Adrenal gland (tissue), 12 donors: ENCODE results near the gene SLC19A1. TPM values are rescaled to one million over a fixed set of nuclear protein-coding genes. Genes with fewer than 3 reads are reported as not detected.

Experiments
- DNase-seq, 7 donors: peaks; one replicate each; pipeline ENCODE4 v3.0.0-alpha.2; 2019 to 2020
- H3K27ac ChIP-seq, 5 donors: fragments of 200-600 bp; sonication (generic) in 4 of 5; 1 replicate in 3 of 5; 2 replicates in 2 of 5; pipeline versions ENCODE4 v1.5.1 to v1.8.0; 2016 to 2020; ENCODE audit warnings: mild to moderate bottlenecking in 1 of 5
- H3K27me3 ChIP-seq: fragments of 200-600 bp; 2 replicates; pipeline ENCODE4 v1.8.0; 2021
- H3K36me3 ChIP-seq, 2 donors: fragments of 200-600 bp; replicated peaks in 1 of 2; 1 replicate in 1 of 2; 2 replicates in 1 of 2; pipeline versions ENCODE4 v1.5.1 to v1.8.0; 2018 to 2022
- H3K4me1 ChIP-seq, 2 donors: fragments of 200-600 bp; replicated peaks in 1 of 2; 1 replicate in 1 of 2; 2 replicates in 1 of 2; pipeline versions ENCODE4 v1.5.1 to v1.8.0; 2018 to 2021
- H3K4me3 ChIP-seq, 4 donors: fragments of 200-600 bp; sonication (generic) in 3 of 4; one replicate each; pipeline ENCODE4 v1.5.1; 2016 to 2018
- H3K9me3 ChIP-seq, 3 donors: fragments of 200-600 bp; sonication (generic) in 1 of 3; replicated peaks in 1 of 3; 1 replicate in 2 of 3; 2 replicates in 1 of 3; pipeline versions ENCODE4 v1.5.1 to v1.8.0; 2016 to 2021
- POLR2A ChIP-seq, 2 donors: fragments of 450-650 bp; IDR thresholded peaks; one replicate each; pipeline ENCODE4 v1.6.1; 2017; ENCODE audit warnings: antibody characterized with exemption in 2 of 2, mild to moderate bottlenecking in 2 of 2, moderate library complexity in 1 of 2
- WGBS, 4 donors: extraction: QIAGEN DNeasy Blood & Tissue Kit in 2 of 4; methylation state at CpG; one replicate each; pipeline versions ENCODE4 v1.1.5 to v1.1.7; 2013 to 2017; 5-methylcytosine and 5-hydroxymethylcytosine counted together
- intact Hi-C, 2 donors: fragments of 100-400 bp; cut with DNase I; formaldehyde crosslinking; loops; one replicate each; pipeline versions ENCODE4 v1.14.1 to v1.15.0; 2022 to 2023
- polyA plus RNA-seq, 3 donors: library from polyadenylated mRNA; stranded (reverse); fragments of 200-250 nt in 2 of 3; fragments of 350-450 nt in 1 of 3; fragmentation: Illumina TruSeq in 1 of 3; extraction: RNeasy Lipid Tissue Mini Kit (QIAGEN cat#74804) in 1 of 3; gene quantifications; one replicate each; pipeline ENCODE4 v1.2.3, GENCODE V29; 2013 to 2014
- total RNA-seq, 9 donors: library from RNA; depleted of rRNA in 4 of 9; stranded (reverse); fragments of >200 nt in 4 of 9; fragments of 120-200 nt in 1 of 9; fragmentation: NEBNext Ultra II Directional in 1 of 9; extraction: Animal tissue kit (Norgen Biotek cat#: 25700) in 1 of 9; gene quantifications; one replicate each; pipeline versions ENCODE4 v1.1.0 to v1.2.4, GENCODE V29; 2013 to 2023
- TF ChIP-seq, protein P1 (sequence below), 6 experiments: fragments of 450-650 bp in 4 of 6; fragments of 200-600 bp in 2 of 6; sonication (generic) in 1 of 6; IDR thresholded peaks; 1 replicate in 5 of 6; 2 replicates in 1 of 6; pipeline versions ENCODE4 v1.5.1 to v1.8.0; 2016 to 2021; ENCODE audit warnings: antibody characterized with exemption in 6 of 6, mild to moderate bottlenecking in 2 of 6, moderate library complexity in 1 of 6
- donor health status: healthy with polysubstance abuse.
- donor health status: Bipolar disorder and iron deficiency.
- donor health status: DM: yes; HTN: yes; CAD: no.
- donor health status: DM: no; HTN: no; CAD: no.
- donor health status: DM: no; HTN: no; CAD: no.
- donor health status: DM: yes; HTN: yes; CAD: no.

Gene SLC19A1
- total and polyA plus RNA-seq, 12 donors, result 1.7 to 21.2 (median 15.3) TPM

DNA sequence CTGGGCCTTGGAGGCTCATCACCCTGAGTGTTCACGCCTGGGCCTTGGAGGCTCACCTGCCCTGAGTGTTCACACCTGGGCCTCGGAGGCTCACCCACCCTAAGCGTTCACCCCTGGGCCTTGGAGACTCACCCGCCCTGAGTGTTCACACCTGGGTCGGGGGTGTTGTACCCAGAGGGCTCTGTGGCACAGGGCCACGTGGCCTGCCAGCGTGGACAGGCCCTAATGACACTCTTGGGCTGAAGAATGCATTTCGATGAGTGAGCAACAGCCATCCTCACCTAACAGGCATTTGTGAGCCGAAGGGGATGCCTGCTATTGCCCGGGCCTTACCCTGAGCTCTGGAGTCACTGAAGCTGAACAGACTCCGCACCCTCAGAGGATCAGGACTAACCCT lies 17.5 kb downstream of the SLC19A1 start:
- intact Hi-C loops, result no loop called here
- TF ChIP-seq POLR2A (IDR thresholded peaks at IDR 0.05), result no peak
- TF ChIP-seq, protein P1, sequence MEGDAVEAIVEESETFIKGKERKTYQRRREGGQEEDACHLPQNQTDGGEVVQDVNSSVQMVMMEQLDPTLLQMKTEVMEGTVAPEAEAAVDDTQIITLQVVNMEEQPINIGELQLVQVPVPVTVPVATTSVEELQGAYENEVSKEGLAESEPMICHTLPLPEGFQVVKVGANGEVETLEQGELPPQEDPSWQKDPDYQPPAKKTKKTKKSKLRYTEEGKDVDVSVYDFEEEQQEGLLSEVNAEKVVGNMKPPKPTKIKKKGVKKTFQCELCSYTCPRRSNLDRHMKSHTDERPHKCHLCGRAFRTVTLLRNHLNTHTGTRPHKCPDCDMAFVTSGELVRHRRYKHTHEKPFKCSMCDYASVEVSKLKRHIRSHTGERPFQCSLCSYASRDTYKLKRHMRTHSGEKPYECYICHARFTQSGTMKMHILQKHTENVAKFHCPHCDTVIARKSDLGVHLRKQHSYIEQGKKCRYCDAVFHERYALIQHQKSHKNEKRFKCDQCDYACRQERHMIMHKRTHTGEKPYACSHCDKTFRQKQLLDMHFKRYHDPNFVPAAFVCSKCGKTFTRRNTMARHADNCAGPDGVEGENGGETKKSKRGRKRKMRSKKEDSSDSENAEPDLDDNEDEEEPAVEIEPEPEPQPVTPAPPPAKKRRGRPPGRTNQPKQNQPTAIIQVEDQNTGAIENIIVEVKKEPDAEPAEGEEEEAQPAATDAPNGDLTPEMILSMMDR (IDR thresholded peaks at IDR 0.05), result no peak
- no peak overlapping the region for H3K4me3 ChIP-seq
- peaks cover 4 to 9% of the 10 kb centered on the region in 2 donors for H3K4me1 ChIP-seq
- no peak for DNase-seq
- WGBS, 4 donors, result 91 to 98% (median 93%) methylated on average over 5 to 11 of the region's 11 CpGs; no CpG with 5 or more reads in 1 of the 4 donors
- no peaks in the 10 kb centered on the region for H3K36me3 ChIP-seq
- peak overlapping the region in 3 of 5 donors; percentile 36 to 87 (median 64) for H3K27ac ChIP-seq
- no peaks in the 10 kb centered on the region for H3K27me3 ChIP-seq
- peaks cover 0 to 21% (median 0%) of the 10 kb centered on the region in 3 donors for H3K9me3 ChIP-seq

DNA sequence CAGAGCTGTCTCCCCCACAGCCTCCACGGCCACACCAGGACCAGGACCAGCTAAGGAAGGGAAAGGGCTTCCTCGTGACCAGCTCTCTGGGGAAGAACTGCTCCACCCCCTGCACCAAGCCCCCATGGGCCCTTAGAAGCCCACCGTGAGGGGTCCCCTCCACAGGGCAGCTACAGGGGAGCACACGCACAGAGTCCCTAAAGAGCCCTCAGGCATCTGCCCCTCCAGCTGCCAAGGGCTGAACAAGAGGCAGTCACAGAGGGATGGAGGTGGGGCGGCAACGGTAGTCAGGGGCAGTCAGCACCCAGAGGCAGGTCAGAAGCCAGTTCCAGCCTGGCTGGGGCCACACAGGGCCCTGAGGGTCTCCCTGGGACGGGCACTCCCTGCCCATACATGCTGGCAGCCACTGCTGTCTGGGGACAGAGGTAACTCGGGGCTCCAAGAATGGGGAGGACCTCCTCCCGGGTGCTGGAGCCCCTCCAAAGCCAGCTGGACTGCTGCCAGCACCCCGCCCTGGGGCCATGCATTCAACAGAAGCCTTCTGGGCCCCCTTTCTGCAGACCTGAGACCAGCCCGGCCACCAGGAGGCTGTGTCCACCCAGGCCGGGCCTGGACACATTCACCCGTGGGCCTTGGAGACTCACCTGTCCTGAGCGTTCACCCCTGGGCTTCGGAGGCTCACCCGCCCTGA lies 18.7 kb downstream of the SLC19A1 start:
- TF ChIP-seq, protein P1 (IDR thresholded peaks at IDR 0.05), result no peak
- TF ChIP-seq POLR2A (IDR thresholded peaks at IDR 0.05), result no peak
- Histone ChIP-seq H3K4me1 (peaks cover 4 to 9% of the 10 kb centered on the region in 2 donors), H3K27me3 (no peaks in the 10 kb centered on the region), H3K27ac (no peak overlapping the region), H3K36me3 (no peaks in the 10 kb centered on the region), H3K9me3 (peaks cover 0 to 21% (median 0%) of the 10 kb centered on the region in 3 donors), H3K4me3 (no peak overlapping the region)
- intact Hi-C loops, result no loop called here
- 88 to 93% (median 91%) methylated on average over 8 to 16 of the region's 16 CpGs for WGBS, 4 donors
- DNase-seq, result peak in 4 of 7 donors; percentile 6 to 27 (median 16)

DNA sequence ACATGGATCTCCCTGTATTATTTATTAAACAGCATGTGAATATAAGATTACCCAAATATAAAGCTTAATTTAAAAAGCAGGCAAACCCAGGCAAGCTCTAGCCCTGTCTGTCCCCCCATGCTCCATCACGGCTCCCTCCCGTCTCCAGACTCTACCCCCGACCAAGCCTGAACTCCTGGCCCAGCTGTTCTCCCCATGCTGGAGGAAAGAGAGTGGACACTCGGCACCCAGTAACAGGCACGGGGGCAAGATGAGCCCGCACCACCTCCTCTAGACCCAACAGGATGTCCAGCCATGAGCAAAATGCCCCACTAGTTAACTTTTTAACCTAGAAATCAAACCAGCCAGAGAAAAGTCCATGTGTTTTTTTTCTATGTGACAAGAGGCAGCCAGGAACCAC lies 19.3 kb downstream of the SLC19A1 start:
- Histone ChIP-seq H3K27me3 (no peaks in the 10 kb centered on the region), H3K27ac (no peak overlapping the region), H3K9me3 (peaks cover 0 to 21% (median 0%) of the 10 kb centered on the region in 3 donors), H3K4me3 (no peak overlapping the region), H3K36me3 (no peaks in the 10 kb centered on the region), H3K4me1 (peaks cover 4 to 9% of the 10 kb centered on the region in 2 donors)
- DNase-seq, result peak in 3 of 7 donors; percentile 1 to 10 (median 9)
- intact Hi-C loops, result no loop called here
- WGBS, 4 donors, result 94 to 100% (median 96%) methylated on average over 3 to 6 of the region's 6 CpGs
- TF ChIP-seq, protein P1 (IDR thresholded peaks at IDR 0.05), result no peak
- TF ChIP-seq POLR2A (IDR thresholded peaks at IDR 0.05), result no peak

DNA sequence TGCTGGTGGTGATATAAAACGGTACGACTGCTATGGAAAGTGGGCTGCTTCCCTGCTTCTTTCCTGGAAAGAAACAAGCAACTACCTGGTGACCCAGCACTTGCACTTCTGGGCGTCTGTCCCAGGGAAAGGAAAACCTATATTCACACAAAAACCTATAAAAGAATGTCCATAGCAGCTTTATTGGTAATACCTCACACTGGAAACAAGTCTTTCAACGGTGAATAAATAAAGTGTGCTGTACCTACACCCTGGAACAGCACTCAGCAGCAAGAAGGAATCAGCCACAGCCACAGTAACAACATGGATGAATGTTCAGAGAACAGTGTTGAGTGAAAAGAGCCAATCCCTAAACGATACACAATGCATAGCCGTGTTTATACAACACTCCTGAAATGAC lies 19.9 kb downstream of the SLC19A1 start:
- no peak for TF ChIP-seq POLR2A (IDR thresholded peaks at IDR 0.05)
- TF ChIP-seq, protein P1 (IDR thresholded peaks at IDR 0.05), result no peak
- Histone ChIP-seq H3K9me3 (peaks cover 0 to 21% (median 0%) of the 10 kb centered on the region in 3 donors), H3K4me3 (no peak overlapping the region), H3K4me1 (peaks cover 4 to 9% of the 10 kb centered on the region in 2 donors), H3K27ac (no peak overlapping the region), H3K27me3 (no peaks in the 10 kb centered on the region), H3K36me3 (no peaks in the 10 kb centered on the region)
- intact Hi-C loops, result no loop called here
- 96 to 98% (median 97%) methylated on average over 6 of the region's 6 CpGs for WGBS, 4 donors
- peak in 2 of 7 donors; percentile 0 to 4 for DNase-seq
